HG03565 (cell line): Measurements from ENCODE around the gene FAM9C.
"Not testable (repeated sequence)": the region's sequence is repeated elsewhere in the genome, so short reads cannot be mapped to it uniquely, and the experiment has no call there.

Source experiments
- ATAC-seq: cut with Tn5 transposase; IDR thresholded peaks from one replicate; pipeline ENCODE4 v1.9.1; 2021; ENCODE audit warnings: mild to moderate bottlenecking, moderate library complexity; ENCODE audit not compliant: unreplicated experiment

FAM9C gene

GRCh38 chrX:13044441-13044840, at the start of gene FAM9C:
TSS of gene FAM9C (minus strand) at chrX:13044620. CDS start at chrX:13043789, 831 bp downstream.
- no peak for ATAC-seq

- ATAC-seq, result no peak
Measured at GRCh38 chrX:13093529-13094140, 49.2 kb upstream of the FAM9C start.

- peak; percentile 62 for ATAC-seq
Measured at GRCh38 chrX:13092455-13092941, 48.1 kb upstream of the FAM9C start.

DNA sequence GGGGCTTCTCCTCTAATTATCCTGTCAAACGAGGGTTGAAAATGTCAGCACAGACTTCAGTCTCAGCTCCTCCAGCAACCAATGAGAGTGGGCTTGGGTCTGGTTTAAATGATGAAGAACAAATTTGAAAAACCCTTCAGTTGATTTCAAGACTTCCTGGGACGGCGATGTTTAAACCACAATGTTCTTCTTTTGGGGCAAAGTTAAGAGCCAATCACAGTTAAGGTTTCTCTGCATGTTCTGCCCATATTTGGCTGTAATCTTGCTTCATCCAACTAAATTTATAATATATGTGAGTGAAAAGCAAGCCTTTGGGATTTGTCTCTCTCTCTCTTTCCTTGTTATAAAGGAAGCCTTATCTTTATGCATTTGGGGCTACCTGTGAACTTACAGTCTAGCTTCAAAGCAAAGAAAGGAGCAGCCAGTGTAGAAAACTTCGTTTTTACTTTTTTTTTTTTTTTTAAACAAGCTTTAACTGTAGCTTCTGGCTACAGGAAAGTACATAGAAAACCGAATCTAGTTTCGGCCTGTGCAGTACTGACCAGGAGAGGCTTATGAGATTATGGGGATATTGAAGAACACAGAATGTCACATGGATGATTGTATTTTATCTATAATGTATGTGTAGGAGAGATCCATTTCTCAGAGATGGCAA, 46.8 kb upstream of the FAM9C start:
- no peak for ATAC-seq

DNA sequence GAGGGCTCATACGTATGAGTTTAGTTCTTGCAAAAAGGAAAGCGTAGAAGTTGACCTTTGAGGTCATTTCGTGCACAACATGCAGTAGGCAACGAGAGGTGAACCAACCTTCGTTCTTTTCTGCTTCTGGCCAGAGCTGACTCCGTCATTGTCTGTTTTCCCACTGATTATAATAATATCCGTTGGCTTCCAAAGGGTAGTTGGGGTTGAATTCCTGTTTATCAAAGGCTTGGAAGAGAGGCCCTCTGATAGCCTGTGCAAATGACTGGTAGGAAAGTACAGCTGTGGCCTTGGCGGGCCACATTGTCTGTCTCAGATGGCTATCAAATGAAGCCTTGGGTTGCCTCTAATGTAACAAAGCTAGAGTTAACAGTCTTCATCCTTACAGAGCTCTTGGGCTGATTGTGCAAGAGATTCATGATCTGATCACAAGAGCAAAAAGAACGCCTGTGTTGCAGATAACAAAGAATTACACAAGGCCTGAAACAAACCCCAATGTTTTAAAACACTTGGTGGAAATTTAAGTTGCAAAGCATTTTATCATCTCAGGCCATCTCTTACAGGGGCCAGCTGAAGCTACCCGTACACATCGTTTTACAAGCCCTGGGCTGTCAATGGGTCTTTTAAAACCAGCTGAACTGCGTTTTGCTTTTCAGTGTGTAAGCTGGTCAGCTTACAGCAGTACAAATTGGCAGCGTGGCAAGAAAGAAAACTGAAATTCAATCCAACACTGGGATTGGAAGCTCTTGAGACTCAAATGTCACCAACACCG, 46.1 kb upstream of the FAM9C start:
- no peak for ATAC-seq

DNA sequence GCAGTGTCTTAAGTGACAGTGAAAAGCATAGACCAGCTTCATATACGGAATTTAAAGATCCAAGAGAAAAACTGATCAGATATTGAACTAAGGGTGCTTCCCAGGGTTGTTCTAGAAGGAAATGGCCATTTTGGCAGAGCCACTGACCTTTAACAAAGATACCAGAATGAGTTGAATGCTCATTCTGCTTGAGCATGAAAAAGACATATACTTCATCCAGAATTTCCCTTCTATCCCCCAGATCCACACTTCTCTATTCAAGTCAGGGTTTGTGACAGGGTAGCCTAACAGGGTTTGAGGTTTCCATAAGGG, 45.6 kb upstream of the FAM9C start:
- no peak for ATAC-seq

DNA sequence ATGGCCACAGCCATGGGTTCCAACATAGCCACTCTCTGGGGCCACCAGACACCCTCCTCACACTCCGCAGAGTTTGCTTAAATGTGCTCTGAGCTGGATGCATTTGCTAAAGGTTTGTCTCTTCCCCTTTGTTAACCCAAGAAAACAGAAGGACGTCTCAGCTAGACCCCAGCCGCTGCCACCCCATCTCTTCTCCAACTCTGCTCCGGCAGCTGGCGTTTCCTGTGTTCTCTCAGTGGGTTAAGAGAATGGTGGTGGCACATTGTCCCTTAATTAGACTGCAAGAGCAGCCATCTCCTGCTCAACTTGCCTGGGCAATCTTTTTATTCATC, 43.7 kb upstream of the FAM9C start:
- no peak for ATAC-seq

DNA sequence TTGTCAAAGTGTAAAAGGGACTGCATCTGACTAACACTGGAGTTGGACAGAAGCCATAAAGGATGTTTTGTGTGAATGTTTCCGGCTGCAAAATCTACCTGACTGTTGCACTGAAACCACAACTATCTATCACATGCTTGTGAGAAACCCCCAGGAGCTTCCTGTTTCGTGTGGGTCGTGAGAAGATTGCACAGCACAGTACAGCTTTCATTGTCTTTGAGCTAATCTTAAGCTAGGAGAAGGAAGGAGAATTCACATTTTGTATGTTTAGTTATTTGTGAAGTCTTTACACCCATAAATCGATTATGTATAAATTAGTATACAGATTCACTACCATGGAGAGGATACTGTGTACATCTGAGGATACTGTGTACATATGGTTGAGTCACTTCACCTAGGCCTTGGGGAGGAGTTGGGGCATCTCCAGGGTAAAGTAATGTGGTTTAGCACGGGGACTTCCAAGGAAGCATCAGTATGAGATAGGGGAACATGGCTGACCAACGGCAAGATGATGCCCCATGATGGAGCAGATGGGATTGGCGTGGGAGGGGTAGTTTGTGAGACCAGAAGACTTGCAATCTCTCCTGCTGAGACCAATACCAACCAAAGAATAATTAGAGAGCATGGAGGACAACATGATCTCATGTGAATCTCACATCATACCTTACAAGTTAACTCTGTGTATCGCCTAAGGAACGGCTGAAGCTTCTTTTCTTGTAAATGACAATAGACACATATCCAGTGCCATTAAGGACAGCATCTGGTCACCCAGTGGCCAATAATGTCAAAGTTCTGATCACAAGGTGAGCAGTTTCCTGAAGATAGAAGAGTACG, 43.1 kb upstream of the FAM9C start:
- peak; percentile 55 for ATAC-seq

DNA sequence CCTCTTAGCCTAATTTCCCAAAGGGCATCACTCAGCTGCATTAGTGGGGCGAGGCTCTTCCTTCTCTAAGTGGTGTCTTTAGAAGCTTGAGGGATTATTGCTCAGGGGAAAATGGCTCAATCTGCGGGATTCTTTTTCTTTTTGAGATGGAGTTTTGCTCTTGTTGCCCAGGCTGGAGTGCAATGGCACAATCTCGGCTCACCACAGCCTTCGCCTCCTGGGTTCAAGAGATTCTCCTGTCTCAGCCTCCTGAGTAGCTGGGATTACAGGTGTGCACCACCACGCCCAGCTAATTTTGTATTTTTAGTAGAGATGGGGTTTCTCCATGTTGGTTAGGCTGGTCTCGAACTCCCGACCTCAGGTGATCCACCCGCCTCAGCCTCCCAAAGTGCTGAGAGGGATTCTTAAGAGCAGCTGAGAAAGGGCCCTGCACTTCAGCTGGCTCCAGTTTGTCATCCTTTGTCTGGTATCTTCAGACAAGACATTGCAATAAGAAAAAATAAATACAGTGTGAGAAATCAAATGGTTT, 42.4 kb upstream of the FAM9C start:
- ATAC-seq, result not testable (repeated sequence)

DNA sequence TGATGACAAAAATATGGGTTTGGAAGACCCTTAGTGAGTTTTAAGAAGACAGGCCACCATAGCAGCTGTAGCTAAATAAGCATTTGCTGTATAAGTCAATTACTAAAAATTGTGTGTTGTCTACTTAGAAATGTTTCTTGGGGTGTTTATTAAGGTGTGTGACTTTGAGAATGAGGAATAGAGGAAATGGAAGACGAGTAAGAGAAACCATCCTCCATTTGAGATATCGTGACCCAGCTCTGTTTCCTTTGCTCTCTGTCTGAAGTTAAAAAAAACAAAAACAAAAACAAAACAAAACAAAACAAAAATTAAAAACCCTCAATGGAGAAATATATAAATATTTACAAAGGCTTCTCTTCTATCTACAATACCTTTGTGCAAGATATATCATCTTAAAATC, 41.7 kb upstream of the FAM9C start:
- ATAC-seq, result no peak

- no peak for ATAC-seq
Measured at GRCh38 chrX:13085526-13085925, 41.1 kb upstream of the FAM9C start.

DNA sequence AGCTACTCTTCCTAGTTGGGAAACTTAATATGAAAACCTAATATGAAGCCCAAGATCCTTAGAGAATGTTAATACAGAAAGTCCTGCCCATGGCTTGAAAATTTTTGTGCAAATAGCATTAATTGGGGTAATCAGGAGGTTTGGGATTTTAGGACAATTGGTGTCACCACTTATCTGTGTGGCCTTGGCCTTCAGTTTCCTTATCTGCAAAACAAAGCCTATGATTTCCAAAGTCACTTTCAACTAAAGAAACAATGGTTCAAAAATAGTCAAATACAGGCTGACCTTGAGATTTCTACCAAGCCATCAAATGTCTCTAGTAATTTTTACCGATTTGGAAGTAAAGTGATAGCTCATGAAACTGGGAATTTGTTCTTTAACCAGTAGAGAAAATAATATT, 40.2 kb upstream of the FAM9C start:
- ATAC-seq, result no peak

DNA sequence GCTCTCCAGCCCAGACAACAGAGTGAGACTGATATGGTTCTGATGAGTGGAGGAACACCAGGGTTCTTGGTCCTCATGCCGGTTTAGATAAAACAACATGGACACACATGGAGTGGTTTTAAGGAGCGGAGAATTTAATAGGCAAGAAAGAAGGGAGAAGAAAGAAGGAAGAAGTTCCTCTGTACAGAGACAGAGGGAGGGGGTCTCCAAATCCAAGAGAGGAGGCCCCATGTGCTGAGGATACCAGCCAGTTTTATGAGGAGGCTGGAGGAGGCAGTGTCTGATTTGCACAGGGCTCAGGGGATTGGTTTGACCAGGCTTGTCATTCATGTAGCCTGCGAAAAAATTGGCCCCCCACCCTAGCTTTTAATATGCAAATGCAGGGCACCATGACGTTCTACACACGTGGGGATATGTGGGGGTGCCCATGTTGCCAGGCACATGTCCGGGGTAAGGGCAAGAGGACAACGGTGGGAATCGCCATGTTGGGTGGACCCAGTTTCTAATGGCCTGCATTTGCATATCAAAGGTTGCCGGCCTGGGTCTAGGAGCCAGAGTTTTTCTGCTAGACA, 39.4 kb upstream of the FAM9C start:
- ATAC-seq, result not testable (repeated sequence)

DNA sequence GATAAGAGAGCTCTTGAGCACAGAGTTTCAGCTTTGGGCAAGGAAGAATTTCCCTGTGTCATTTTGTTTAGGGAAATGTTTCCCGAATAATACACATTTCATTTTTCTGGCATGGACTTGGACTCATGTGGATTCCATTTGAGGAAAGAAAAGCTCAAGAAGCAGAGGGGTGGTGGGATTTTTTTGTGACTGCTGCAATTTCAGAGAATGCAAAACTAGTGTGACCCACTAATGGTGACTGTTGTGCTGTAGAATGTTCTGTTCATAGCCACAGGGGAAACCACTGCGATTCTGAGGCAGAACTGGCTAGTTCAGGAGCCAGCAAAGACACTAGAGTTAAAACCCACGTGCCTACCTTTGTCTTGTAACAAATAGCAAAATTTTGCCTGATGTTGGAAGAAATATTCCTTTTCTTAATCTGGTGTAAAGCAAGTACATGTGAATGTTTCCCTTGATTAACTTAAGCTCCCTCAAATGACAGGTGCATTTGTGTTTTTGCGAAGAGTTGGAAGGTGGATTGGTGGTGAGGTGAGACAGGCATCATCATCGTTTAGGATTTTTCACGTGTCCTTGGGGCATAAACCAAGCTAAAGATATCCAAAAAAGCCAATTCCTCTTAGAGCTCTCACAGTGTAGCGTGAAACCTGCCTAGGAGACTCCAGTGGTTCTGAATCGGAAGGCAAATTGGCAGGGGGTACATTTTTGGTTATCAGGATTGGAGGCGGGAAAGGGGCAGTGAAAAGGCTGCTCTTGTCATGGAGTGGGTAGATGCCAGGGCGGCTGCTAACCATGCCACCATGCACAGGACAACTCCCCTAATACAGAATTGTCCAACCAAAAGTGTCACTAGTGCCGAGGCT, 38.0 kb upstream of the FAM9C start:
- ATAC-seq, result no peak

GRCh38 chrX:13081395-13082205, 37.2 kb upstream of the FAM9C start:
- no peak for ATAC-seq

DNA sequence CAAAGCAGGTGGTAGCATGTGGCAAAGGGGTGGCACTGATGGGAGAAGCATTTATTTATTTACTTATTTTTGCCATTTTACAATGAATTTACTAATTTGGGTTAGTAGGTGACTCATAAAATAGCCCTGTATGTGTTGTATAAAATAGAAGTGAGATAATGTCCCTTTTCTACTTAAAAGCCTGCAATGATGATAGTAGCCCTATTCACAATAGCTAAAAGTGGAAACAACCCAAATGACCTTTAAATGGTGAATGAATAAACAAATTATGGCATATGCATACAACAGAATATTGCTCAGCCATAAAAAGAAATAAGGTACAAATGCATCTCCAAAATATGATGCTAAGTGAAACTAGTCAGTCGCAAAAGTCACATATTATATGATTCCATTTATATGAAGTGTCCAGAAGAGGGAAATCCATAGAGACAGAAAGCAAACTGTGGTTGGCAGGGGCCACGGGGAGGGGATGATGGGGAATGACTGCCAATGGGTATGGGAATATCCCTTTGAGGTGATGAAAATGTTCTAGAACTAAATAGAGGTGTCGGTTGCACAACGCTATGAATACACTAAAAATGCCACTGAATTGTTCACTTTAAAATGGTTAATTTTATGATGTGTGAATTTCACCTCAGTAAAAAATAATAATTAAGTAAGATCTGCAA, 35.8 kb upstream of the FAM9C start:
- ATAC-seq, result no peak

GRCh38 chrX:13078739-13079444, 34.5 kb upstream of the FAM9C start:
- ATAC-seq, result no peak

GRCh38 chrX:13077168-13077567, 32.7 kb upstream of the FAM9C start:
- ATAC-seq, result no peak
